IMR-90 (cell line): ENCODE results near the gene PPM1H. TPM values are rescaled to one million over a fixed set of nuclear protein-coding genes. Genes with fewer than 3 reads are reported as not detected.

ENCODE experiments used
- ATAC-seq: fragments of 200-7000 bp; cut with Tn5 transposase; 2 replicates; pipeline ENCODE4 v1.9.1; 2020; ENCODE audit warnings: low read depth, mild to moderate bottlenecking, moderate library complexity
- BruUV-seq: library from RNA; stranded (reverse); fragments of 400-500 nt; replicated peaks from 2 replicates; lab custom pipeline; 2021; lab: Mats Ljungman, UMichigan
- CTCF ChIA-PET: fragments of 300-600 bp; formaldehyde crosslinking; extraction: SDS; loops from one replicate; lab custom pipeline; 2021; ENCODE audit warnings: antibody characterized with exemption; lab: Yijun Ruan, JAX
- POLR2A ChIA-PET: fragments of 300-600 bp; sonication (Branson Sonifier 250); formaldehyde crosslinking; loops from one replicate; lab custom pipeline; 2022; ENCODE audit warnings: antibody characterized with exemption; ENCODE audit not compliant: unreplicated experiment; lab: Charles Lee
- DNase-seq: peaks from one replicate; pipeline ENCODE4 v3.0.0; 2013
- H2AFZ ChIP-seq: replicated peaks from 2 replicates; pipeline ENCODE3; 2013; ENCODE audit warnings: low read length, mild to moderate bottlenecking; ENCODE audit not compliant: poor library complexity
- H2AK5ac ChIP-seq: 2 replicates; pipeline ENCODE4 v1.6.1; 2013; ENCODE audit warnings: low read depth, low read length, inconsistent platforms
- H2AK9ac ChIP-seq: replicated peaks from 2 replicates; pipeline ENCODE3; 2013; ENCODE audit warnings: mild to moderate bottlenecking, low read depth, low read length, moderate library complexity; ENCODE audit not compliant: poor library complexity
- H2BK120ac ChIP-seq: 2 replicates; pipeline ENCODE4 v1.6.1; 2013; ENCODE audit warnings: low read depth, low read length, inconsistent platforms
- H2BK15ac ChIP-seq: 3 replicates; pipeline ENCODE4 v1.6.1; 2013; ENCODE audit warnings: low read depth, low read length, inconsistent platforms
- H2BK20ac ChIP-seq: 2 replicates; pipeline ENCODE4 v1.6.1; 2013; ENCODE audit warnings: low read depth, mild to moderate bottlenecking, inconsistent platforms, low read length, moderate library complexity
- H2BK5ac ChIP-seq: 2 replicates; pipeline ENCODE4 v1.6.1; 2013; ENCODE audit warnings: mild to moderate bottlenecking, low read depth, low read length, inconsistent platforms; ENCODE audit not compliant: poor library complexity, severe bottlenecking
- H3K14ac ChIP-seq: replicated peaks from 2 replicates; pipeline ENCODE4 v1.6.1; 2013; ENCODE audit warnings: low read depth, low read length, inconsistent platforms
- H3K18ac ChIP-seq: 2 replicates; pipeline ENCODE4 v1.6.1; 2013; ENCODE audit warnings: low read depth, low read length, control low read depth
- H3K23ac ChIP-seq: 2 replicates; pipeline ENCODE4 v1.6.1; 2013; ENCODE audit warnings: low read depth, low read length, inconsistent platforms
- H3K27ac ChIP-seq: 2 replicates; pipeline ENCODE4 v1.5.1; 2013; ENCODE audit warnings: mild to moderate bottlenecking, control low read depth, low read length; ENCODE audit not compliant: insufficient read depth
- H3K27me3 ChIP-seq: 2 replicates; pipeline ENCODE4 v1.6.1; 2013; ENCODE audit warnings: low read length; ENCODE audit not compliant: control insufficient read depth, insufficient read depth
- H3K36me3 ChIP-seq: 2 replicates; pipeline ENCODE4 v1.6.1; 2013; ENCODE audit warnings: low read length, mixed read lengths; ENCODE audit not compliant: control insufficient read depth, insufficient read depth
- H3K4ac ChIP-seq: 2 replicates; pipeline ENCODE4 v1.6.1; 2013; ENCODE audit warnings: low read depth, low read length, inconsistent platforms
- H3K4me1 ChIP-seq: 2 replicates; pipeline ENCODE4 v1.6.1; 2013; ENCODE audit warnings: low read length, mixed read lengths; ENCODE audit not compliant: control insufficient read depth, insufficient read depth
- H3K4me2 ChIP-seq: 2 replicates; pipeline ENCODE4 v1.6.1; 2013; ENCODE audit warnings: low read depth, mild to moderate bottlenecking, control low read depth, low read length, moderate library complexity
- H3K4me3 ChIP-seq: 2 replicates; pipeline ENCODE4 v1.5.1; 2013; ENCODE audit warnings: low read depth, mild to moderate bottlenecking, control low read depth, low read length, moderate library complexity; ENCODE audit not compliant: insufficient read depth
- H3K56ac ChIP-seq: 2 replicates; pipeline ENCODE4 v1.6.1; 2013; ENCODE audit warnings: low read length, inconsistent platforms; ENCODE audit not compliant: insufficient read depth; ENCODE audit errors: extremely low read depth
- H3K79me1 ChIP-seq, 2 experiments: 2 replicates each; pipeline ENCODE4 v1.6.1; 2013; ENCODE audit warnings: low read length in 2 of 2, inconsistent platforms in 1 of 2, low read depth in 1 of 2
- H3K9ac ChIP-seq: 2 replicates; pipeline ENCODE4 v1.6.1; 2013; ENCODE audit warnings: low read depth, low read length, control low read depth
- H3K9me1 ChIP-seq: 2 replicates; pipeline ENCODE4 v1.6.1; 2013; ENCODE audit warnings: low read length, inconsistent platforms; ENCODE audit not compliant: insufficient read depth
- H3K9me3 ChIP-seq: 2 replicates; pipeline ENCODE4 v1.6.1; 2013; ENCODE audit warnings: low read length; ENCODE audit not compliant: control insufficient read depth, insufficient read depth
- H4K20me1 ChIP-seq: 2 replicates; pipeline ENCODE4 v1.6.1; 2013; ENCODE audit warnings: low read length, inconsistent platforms; ENCODE audit not compliant: insufficient read depth
- H4K5ac ChIP-seq: 2 replicates; pipeline ENCODE4 v1.6.1; 2013; ENCODE audit warnings: mild to moderate bottlenecking, low read depth, low read length, control low read depth
- H4K8ac ChIP-seq, 2 experiments: 2 replicates each; pipeline ENCODE4 v1.6.1; 2013; ENCODE audit warnings: low read depth in 2 of 2, low read length in 2 of 2, control low read depth in 1 of 2, inconsistent platforms in 1 of 2
- H4K91ac ChIP-seq: 2 replicates; pipeline ENCODE4 v1.6.1; 2013; ENCODE audit warnings: low read depth, low read length, inconsistent platforms; ENCODE audit not compliant: insufficient read depth
- CHD1 ChIP-seq: IDR thresholded peaks from 2 replicates; pipeline ENCODE4 v1.6.1; 2012; ENCODE audit warnings: low read depth, low read length, improper control_type of control experiment
- MXI1 ChIP-seq: IDR thresholded peaks from 2 replicates; pipeline ENCODE4 v1.6.1; 2012; ENCODE audit warnings: low read depth, mild to moderate bottlenecking, low read length, moderate library complexity, borderline replicate concordance
- POLR2A ChIP-seq: IDR thresholded peaks from 2 replicates; pipeline ENCODE4 v1.6.1; 2012; ENCODE audit warnings: mild to moderate bottlenecking, low read depth, low read length
- RAD21 ChIP-seq: IDR thresholded peaks from 2 replicates; pipeline ENCODE4 v1.6.1; 2012; ENCODE audit warnings: low read length, improper control_type of control experiment
- SMC3 ChIP-seq: fragments of 150-350 bp; IDR thresholded peaks from 2 replicates; pipeline ENCODE4 v1.6.1; 2016; ENCODE audit warnings: low read depth, mild to moderate bottlenecking, antibody characterized with exemption, low read length, moderate library complexity
- WGBS, 2 experiments: methylation state at CpG; one replicate each; pipeline versions ENCODE4 v1.1.5 to v1.1.7; 2013; ENCODE audit warnings: missing lambda C conversion rate in 2 of 2; ENCODE audit not compliant: insufficient read length in 1 of 2; ENCODE audit errors: extremely low coverage in 2 of 2; 5-methylcytosine and 5-hydroxymethylcytosine counted together
- dilution Hi-C: fragments of 300-500 bp; cut with HindIII; formaldehyde crosslinking; loops from one replicate; pipeline ENCODE4 v1.14.3; 2018; ENCODE audit warnings: low sequenced_read_pairs; ENCODE audit not compliant: unreplicated experiment
- in situ Hi-C: fragments of 300-500 bp; cut with MboI; formaldehyde crosslinking; loops from 3 replicates; pipeline ENCODE4 v1.14.3; 2019; ENCODE audit warnings: low sequenced_read_pairs, inconsistent platforms, mixed read lengths
- intact Hi-C: fragments of 100-400 bp; cut with micrococcal nuclease; formaldehyde crosslinking; loops from 2 replicates; pipeline ENCODE4 v1.10.0; 2022
- polyA plus RNA-seq, 3 experiments: library from polyadenylated mRNA; depleted of rRNA; stranded (reverse); fragments of >200 nt; gene quantifications; 2 replicates each; pipeline ENCODE4 v1.2.3, GENCODE V29; 2012; ENCODE audit warnings: low replicate concordance in 1 of 3
- total RNA-seq: library from RNA; depleted of rRNA; stranded (reverse); fragments of >200 nt; gene quantifications from 2 replicates; pipeline ENCODE4 v1.2.3, GENCODE V29; 2012

Gene PPM1H
- total and polyA plus RNA-seq, 2 of the 4 experiments (the other 2 are of a cell fraction) = 0.14 to 0.18 TPM

DNA sequence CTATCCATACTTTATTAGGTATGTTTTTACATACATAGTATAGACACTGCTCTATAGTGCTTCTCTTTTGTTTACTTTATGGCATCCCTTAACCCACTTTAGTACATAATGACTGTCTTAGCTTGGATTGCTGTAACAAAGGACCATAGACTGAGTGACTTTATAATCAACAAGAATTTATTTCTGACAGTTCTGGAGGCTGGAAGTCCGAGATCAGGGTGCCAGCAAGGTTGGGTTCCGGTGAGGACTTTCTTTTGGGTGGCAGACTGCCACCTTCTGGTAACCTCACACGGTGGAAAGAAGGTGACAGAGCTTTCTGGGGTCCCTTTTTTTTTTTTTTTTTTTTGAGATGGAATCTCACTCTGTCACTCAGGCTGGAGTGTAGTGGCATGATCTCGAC lies 48.6 kb upstream of the PPM1H start:
- ATAC-seq (no peak), DNase-seq (no peak)
- ChIA-PET CTCF (no interaction called here), POLR2A (no interaction called here)
- no peak overlapping the region for H2BK120ac ChIP-seq
- dilution Hi-C loops (no loop called here), intact Hi-C loops (no loop called here), in situ Hi-C loops (no loop called here)
- H3K4me1 ChIP-seq = no peaks in the 10 kb centered on the region
- no peak overlapping the region for H2AK9ac ChIP-seq
- no peak overlapping the region for H2AFZ ChIP-seq
- H3K23ac ChIP-seq = no peak overlapping the region
- H4K8ac ChIP-seq = no peak overlapping the region
- H3K27me3 ChIP-seq = no peaks in the 10 kb centered on the region
- WGBS, 2 experiments = no CpG with 5 or more reads among the region's 4 CpGs
- no peak overlapping the region for H2BK15ac ChIP-seq
- H3K27ac ChIP-seq = no peak overlapping the region
- H2BK20ac ChIP-seq = no peak overlapping the region
- no peak overlapping the region for H3K18ac ChIP-seq
- no peak overlapping the region for H3K14ac ChIP-seq
- H2AK5ac ChIP-seq = no peak overlapping the region
- H3K9ac ChIP-seq = no peak overlapping the region
- no peaks in the 10 kb centered on the region for H4K20me1 ChIP-seq
- H3K4me3 ChIP-seq = no peak overlapping the region
- no peaks in the 10 kb centered on the region for H3K9me3 ChIP-seq
- BruUV-seq = no TSS peak
- H3K79me1 ChIP-seq = no peaks in the 10 kb centered on the region
- H4K5ac ChIP-seq = no peak overlapping the region
- no peaks in the 10 kb centered on the region for H3K9me1 ChIP-seq
- no peak overlapping the region for H3K56ac ChIP-seq
- H3K36me3 ChIP-seq = no peaks in the 10 kb centered on the region
- no peak overlapping the region for H3K4me2 ChIP-seq
- no peak overlapping the region for H4K91ac ChIP-seq
- no peak overlapping the region for H3K4ac ChIP-seq
- no peak overlapping the region for H2BK5ac ChIP-seq
- no peak for TF ChIP-seq SMC3
- TF ChIP-seq MXI1 = no peak
- no peak for TF ChIP-seq POLR2A
- TF ChIP-seq RAD21 = 0 out of 2 replicates have a peak, but pooled peaks have one; percentile 6
- no peak for TF ChIP-seq CHD1
